Vagina (tissue), 2 donors: Measurements from ENCODE around the gene LONP2.

Experiments used
- POLR2A ChIP-seq, 2 donors: fragments of 450-650 bp; IDR thresholded peaks; one replicate each; pipeline ENCODE4 v1.6.1; 2017; ENCODE audit warnings: antibody characterized with exemption in 2 of 2, mild to moderate bottlenecking in 2 of 2, moderate library complexity in 2 of 2
- POLR2AphosphoS5 ChIP-seq, 2 donors: sonication (generic); formaldehyde crosslinking; IDR thresholded peaks; one replicate each; pipeline ENCODE4 v1.9.0; 2017; ENCODE audit warnings: antibody characterized with exemption in 2 of 2, mild to moderate bottlenecking in 2 of 2, low read depth in 1 of 2; ENCODE audit not compliant: insufficient read depth in 1 of 2
- TF ChIP-seq, protein P1 (sequence below), 3 experiments: fragments of 450-650 bp in 2 of 3; fragments of 200-600 bp in 1 of 3; sonication (generic) in 1 of 3; IDR thresholded peaks; one replicate each; pipeline ENCODE4 v1.5.1; 2017 to 2019; ENCODE audit warnings: antibody characterized with exemption in 3 of 3, mild to moderate bottlenecking in 2 of 3, moderate library complexity in 2 of 3

- TF ChIP-seq, protein P1, sequence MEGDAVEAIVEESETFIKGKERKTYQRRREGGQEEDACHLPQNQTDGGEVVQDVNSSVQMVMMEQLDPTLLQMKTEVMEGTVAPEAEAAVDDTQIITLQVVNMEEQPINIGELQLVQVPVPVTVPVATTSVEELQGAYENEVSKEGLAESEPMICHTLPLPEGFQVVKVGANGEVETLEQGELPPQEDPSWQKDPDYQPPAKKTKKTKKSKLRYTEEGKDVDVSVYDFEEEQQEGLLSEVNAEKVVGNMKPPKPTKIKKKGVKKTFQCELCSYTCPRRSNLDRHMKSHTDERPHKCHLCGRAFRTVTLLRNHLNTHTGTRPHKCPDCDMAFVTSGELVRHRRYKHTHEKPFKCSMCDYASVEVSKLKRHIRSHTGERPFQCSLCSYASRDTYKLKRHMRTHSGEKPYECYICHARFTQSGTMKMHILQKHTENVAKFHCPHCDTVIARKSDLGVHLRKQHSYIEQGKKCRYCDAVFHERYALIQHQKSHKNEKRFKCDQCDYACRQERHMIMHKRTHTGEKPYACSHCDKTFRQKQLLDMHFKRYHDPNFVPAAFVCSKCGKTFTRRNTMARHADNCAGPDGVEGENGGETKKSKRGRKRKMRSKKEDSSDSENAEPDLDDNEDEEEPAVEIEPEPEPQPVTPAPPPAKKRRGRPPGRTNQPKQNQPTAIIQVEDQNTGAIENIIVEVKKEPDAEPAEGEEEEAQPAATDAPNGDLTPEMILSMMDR (IDR thresholded peaks at IDR 0.05): no peak
- no peak for TF ChIP-seq POLR2A (IDR thresholded peaks at IDR 0.05)
- no peak for TF ChIP-seq POLR2AphosphoS5 (IDR thresholded peaks at IDR 0.05; ENCODE audit: insufficient read depth in 1 of 2, low read depth in 1 of 2)
Observed at GRCh38 chr16:48373258-48374029, 129.3 kb downstream of the LONP2 start.
